Right ventricle myocardium inferior (tissue), 1 donor: ENCODE data around the gene TMBIM1. TPM values are rescaled to one million over a fixed set of nuclear protein-coding genes. Genes with fewer than 3 reads are reported as not detected.
A peak's percentile ranks its signal among the peaks of the same experiment; 100 is the strongest.

ENCODE experiments used
- ATAC-seq: fragments of 200-7000 bp; cut with Tn5 transposase; one replicate; pipeline ENCODE4 v1.9.1; 2020; ENCODE audit warnings: mild to moderate bottlenecking, moderate library complexity
- DNase-seq: peaks from one replicate; pipeline ENCODE4 v3.0.0; 2021; ENCODE audit errors: missing footprints
- intact Hi-C: fragments of 100-400 bp; cut with DNase I; formaldehyde crosslinking; loops from one replicate; pipeline ENCODE4 v1.11.0; 2022
- long read RNA-seq: library from polyadenylated mRNA; unstranded; transcript quantifications from one replicate; pipeline ENCODE4 v2.0.0, GENCODE V29; 2021
- total RNA-seq: library from RNA; stranded (reverse); fragmentation: NEBNext Ultra II Directional; extraction: Animal tissue kit (Norgen Biotek cat#: 25700); gene quantifications from one replicate; pipeline ENCODE4 v1.2.1, GENCODE V29; 2021
- donor health status: DM: no; HTN: yes; CAD: no; lungs with severe emphysema.

TMBIM1 gene, protein sequence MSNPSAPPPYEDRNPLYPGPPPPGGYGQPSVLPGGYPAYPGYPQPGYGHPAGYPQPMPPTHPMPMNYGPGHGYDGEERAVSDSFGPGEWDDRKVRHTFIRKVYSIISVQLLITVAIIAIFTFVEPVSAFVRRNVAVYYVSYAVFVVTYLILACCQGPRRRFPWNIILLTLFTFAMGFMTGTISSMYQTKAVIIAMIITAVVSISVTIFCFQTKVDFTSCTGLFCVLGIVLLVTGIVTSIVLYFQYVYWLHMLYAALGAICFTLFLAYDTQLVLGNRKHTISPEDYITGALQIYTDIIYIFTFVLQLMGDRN
- total RNA-seq: 138 TPM
- long read RNA-seq, transcript TMBIM1-219 (10 exons, 2,874 nt): minor isoform, 5 of 120 reads
- long read RNA-seq, transcript TMBIM1-201 (12 exons, 2,371 nt): major isoform, 65 of 120 reads
- long read RNA-seq, partial matches to known transcripts: 23 of 120 reads
- long read RNA-seq, other reads (novel, unspliced or antisense): 23 of 120 reads

DNA sequence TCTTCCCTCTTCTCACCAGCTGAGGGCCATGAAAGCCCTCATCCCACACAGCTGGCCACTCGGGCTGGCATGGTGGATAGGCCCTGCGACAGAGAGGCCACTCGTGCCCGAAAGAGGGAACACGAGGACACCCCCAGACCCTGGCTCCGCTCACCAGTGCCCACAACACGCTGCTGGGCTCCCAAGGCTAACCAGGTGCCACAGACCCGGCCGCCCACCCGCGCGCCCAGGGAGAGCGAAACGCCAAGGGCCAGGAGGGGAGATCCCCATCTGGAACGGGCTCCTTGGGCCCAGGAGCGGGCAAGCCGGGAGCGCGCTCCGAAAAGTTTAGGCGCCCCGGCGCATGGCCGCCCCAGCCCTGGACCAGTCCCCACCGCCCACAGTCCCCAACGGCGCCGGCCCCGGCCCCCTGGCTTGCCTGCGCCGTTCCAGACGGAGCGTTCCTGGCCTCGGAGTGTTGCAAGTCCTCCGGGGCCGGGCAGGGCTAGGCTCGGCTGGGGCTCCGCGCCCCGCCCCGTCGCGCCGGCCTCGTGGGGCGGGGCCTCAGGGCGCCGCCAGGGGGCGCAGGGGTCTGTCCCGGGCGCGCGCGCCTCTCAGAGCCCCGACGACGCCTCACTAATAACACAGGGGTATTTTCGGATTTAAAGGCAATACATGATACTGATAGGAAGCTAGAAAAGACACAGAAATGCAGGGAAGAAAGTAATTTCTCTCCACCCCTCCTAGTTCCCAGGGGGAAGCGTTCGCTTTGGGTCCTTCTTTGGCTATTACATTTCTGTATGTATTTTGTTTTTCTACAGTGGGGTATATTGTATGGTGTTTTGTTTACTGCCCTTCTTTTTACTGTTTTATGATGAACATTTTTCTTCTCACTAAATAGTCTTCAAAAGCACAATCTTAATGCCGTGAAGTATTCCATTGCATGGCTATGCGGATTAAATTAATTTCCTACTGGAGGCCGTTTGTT is at the start of gene TMBIM1:
Gene TMBIM1 (minus strand): TSS at position 456 of the 967 bp plus-strand sequence. CDS start 10,362 bp downstream, outside the sequence.
- intact Hi-C loops: loop anchor here (1.0 to 5.0 kb wide), 3 partner anchors 22 to 175 kb away; partner anchors contain the start of genes AAMP and PNKD
- peak; percentile 94 for ATAC-seq
- DNase-seq: peak; percentile 95

DNA sequence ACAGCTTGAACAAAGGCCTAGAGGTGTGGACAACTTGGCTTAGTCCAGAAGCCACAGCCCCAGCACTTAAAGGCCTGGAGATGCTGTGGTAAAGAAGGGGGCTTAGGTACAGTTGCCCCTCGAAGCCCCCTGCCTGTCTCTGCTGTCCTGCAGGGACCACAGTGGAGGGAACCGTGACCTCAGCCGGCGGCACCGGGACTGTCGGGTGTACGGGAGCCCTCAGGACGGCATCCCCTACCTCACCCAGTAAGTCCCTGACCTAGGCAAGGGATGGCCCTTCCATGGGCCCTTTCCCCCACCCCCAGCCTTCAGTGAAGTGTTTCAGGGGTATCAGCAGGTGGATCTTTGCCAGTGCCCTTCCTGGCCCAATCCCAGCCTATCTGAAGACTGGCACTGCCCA is 49.1 kb upstream of the TMBIM1 start:
- DNase-seq (no peak), ATAC-seq (no peak)
- intact Hi-C loops: no loop called here

DNA sequence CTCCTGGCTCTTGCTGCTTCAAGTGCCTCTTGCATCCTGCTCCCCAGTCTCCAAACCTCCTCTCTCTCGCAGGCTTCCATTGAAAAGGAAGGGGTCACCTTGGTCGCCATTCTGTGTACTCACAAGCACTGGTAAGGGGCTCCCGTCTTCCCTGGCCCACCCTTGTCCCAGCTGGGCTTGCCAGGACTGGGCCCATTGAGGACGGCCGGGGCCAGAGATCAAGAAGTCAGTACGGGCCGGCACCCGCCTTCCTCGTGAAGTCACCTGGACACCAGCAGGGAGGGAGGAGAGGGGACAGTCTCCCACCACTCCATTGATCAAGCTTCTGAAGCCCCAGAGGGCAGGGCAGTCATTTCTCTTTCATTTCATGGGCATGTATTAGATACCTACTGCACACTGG is 48.4 kb upstream of the TMBIM1 start:
- no peak for ATAC-seq

DNA sequence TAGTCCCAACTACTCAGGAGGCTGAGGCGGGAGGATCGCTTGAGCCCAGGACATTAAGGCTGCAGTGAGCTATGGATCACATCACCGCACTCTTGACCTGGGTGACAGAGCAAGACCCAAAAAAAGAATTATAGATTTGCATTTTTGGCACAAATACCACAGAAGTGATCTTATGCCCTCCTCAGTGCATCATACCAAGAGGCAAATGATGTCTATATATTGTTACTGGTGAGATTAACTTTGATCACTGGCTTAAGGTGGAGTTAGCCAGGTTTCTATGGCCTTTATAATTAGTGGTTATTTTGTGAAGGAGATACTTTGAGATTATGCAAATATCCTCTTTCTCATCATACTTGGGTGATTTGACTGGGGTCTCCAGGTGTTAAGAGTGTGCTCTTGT is 42.2 kb upstream of the TMBIM1 start:
- ATAC-seq (no peak), DNase-seq (no peak)
- intact Hi-C loops: no loop called here

More for the DNA sequence above, 48.4 kb upstream of the TMBIM1 start:
- intact Hi-C loops: no loop called here
- DNase-seq: no peak

DNA sequence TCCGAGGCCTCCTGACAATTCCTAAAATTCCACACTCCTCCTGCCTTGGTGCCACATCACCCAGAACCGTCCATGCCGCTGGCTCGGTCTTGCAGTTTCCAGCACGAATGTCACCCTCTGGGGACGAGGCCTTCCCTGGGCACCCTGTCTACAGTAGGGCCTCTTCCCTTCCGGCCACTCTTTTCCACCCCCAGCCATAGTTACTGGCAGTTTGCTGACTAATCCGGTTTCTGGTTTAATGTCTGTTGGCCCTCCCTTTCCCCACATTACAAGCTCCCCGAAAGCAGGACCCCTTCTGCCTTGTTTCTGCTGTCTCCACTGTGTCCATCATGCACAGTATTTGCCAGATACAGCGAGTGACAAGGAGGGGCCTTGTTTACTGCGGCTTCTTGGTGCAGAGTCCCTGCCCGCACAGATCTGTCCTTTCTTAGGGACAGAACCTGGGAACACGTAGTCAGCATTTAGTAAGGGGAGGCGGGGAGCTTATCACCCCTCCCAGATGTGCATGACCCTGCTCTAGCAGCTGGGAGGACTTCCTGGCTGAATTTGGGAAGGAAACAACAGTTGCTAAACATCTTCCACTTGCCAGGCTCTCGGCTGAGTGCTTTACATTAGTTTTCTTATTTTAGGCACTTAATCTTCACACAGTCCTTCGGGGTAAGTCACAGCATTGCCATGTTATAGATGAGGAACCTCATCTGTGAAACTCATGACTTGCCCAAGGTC is 40.8 kb upstream of the TMBIM1 start:
- intact Hi-C loops: no loop called here
- ATAC-seq (peak; percentile 79), DNase-seq (no peak)

DNA sequence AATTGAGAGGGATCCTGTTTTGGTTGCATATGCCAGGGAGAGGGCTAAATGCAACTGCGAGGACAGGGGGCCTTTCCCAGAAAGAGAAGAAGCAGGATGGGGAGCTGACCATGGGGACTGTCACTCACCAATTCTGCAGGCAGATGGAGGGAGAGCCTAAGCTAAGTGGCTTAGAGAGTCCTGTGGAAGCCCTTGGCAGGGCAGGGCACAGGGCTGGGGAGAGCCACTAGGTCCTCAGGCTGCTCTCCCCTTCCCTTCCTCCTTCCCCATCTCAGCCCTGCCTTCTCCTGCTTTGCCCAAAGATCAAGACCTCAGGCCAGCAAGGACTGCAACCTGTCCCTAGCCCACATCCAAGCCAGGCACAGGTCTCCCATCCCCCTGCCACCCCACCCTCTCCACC is 40.0 kb upstream of the TMBIM1 start:
- intact Hi-C loops: no loop called here
- DNase-seq (no peak), ATAC-seq (no peak)

DNA sequence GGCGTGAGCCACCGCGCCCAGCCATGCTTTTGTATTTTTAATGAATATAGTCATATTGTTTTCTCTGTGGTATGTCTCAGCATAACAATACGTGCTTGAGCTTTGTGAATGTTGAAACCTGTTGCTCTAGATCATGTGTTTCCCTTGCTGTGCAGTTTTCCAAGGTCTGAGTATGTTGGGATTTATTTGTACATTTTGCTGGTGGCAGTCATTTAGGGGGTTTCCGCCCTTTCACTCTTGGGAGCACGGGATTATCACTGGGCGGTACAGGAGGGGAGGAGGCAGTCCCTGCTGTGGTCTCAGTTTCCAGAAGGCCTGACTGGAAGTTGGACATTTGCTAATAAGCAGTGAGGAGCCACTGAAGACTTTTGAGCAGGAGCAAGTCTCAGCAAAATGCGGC is 39.4 kb upstream of the TMBIM1 start:
- intact Hi-C loops: no loop called here
- DNase-seq (no peak), ATAC-seq (no peak)

DNA sequence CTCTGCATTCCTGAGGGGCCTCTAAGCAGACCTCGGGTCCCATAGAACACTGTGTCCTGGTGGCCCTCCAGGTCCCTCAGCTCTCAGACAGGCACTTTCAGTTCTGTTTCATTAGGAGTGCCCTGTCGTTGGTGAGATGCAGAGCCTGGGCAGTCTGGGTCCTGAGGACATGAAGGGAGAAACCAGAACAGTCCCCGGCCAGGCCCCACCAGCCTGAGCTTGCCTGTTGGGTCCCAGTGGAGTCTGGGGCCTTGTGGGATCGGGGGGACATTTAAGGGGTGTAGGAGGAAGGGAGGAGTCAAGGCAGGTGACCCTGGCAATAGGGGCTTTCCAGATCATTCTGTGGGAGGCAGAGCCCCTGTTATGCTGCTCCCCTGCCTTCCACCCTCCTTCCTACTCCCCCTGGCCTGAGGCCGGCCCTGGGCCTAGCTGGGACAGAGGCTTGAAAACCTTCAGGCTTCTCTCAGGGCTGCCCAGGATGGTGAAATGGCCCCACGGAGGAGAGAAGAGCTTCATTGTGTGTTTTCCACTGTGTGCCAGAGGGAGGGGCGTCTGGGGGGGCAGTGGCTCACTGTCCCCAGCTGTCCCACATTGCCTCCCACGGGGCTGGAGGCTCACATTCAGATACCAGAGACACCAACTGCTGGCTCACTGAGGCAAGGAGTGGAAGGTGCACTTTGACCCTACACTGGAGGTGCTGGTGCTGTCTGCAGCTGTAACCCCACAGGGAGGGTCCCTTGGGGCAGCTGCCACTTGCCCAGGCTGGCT is 37.7 kb upstream of the TMBIM1 start:
- no peak for ATAC-seq
- DNase-seq: no peak
- intact Hi-C loops: no loop called here

DNA sequence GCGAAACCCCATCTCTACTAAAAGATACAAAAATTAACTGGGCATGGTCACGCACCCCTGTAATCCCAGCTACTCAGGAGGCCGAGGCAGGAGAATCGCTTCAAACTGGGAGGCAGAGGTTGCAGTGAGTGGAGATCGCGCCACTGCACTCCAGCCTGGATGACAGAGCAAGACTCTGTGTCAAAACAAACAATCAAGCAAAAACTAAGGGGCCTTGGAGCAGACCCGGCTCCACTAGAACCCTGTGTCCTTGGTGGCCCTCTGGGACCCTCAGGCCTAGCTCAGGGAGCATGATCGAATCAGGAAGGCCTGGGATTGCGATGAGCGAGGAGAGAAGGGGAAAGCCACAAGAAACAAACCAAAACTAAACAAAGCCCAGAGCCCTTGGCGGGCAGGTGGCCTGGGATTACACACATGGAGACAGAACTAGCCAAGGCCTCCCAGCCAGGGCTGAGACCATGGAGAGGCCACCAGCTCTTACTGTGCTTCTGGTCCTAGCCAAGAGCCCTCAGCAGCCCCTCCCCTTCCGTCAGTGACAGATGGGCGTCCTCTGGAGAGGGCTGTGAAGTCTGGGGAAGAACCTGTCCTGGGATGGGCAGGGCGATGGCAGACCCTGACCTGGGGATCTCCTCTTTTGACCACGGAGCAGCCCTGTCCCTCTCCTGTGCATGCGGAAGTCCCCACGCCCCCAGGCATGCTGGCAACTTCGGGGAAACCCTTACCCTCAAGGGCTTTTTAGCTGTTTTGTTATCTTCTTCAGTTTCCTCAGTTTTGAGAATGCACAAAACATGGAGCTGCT is 36.9 kb upstream of the TMBIM1 start:
- ATAC-seq: no peak
- DNase-seq: no peak
- intact Hi-C loops: no loop called here

DNA sequence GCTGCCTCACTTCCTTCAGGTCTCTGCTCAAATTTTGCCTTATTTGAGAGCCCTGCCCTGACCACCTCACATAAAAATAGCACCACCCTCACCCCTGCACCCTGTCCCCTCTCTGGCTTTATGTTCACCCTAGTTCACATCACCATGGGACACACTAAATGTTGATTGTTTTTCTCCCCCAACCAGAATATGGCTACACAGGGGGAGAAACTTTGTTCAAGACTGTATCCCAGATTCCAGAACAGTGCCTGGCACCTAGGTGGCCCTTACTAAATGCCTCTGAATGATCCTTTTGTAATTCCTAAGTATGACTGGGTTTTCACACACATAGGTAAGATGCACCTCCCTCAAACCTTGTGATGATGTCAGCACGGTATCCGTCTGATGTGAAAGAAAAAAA is 36.0 kb upstream of the TMBIM1 start:
- intact Hi-C loops: no loop called here
- ATAC-seq: no peak

DNA sequence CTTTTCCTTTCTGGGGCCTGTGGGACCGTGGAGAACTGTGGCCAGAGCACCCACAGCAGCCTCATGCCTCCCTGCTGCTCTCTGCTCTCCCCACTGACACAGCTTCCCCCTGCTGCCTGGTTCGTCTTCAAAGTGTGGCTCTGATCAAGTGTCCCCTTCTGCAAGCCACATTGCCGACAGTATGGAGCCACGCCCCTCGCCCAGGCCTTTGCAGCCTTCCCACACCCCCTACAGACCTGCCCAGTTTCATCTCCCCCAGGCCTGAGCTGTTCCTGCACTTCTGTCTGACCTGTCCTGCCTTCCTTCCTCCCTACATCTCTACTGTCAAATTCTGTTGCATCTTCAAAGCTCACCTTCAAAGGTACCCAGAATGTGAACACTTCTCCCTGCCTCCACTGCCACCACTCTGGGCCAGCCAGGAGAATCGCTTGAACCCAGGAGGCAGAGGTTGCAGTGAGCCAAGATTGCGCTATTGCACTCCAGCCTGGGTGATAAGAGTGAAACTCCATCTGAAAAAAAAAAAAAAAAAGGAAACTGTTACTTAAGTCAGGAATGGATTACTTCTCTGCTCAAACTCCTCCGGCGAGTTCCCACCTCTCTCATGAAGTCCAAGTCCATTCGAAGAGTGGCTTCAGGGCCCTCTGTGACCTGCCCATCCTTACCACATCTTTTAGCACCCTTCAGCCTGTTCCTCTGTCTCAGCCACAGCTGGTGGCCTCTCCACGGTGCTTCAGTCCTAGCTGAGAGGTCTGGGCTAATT is 35.3 kb upstream of the TMBIM1 start:
- no peak for DNase-seq
- intact Hi-C loops: no loop called here
- ATAC-seq: no peak

More for the DNA sequence above, 36.0 kb upstream of the TMBIM1 start:
- DNase-seq: no peak

DNA sequence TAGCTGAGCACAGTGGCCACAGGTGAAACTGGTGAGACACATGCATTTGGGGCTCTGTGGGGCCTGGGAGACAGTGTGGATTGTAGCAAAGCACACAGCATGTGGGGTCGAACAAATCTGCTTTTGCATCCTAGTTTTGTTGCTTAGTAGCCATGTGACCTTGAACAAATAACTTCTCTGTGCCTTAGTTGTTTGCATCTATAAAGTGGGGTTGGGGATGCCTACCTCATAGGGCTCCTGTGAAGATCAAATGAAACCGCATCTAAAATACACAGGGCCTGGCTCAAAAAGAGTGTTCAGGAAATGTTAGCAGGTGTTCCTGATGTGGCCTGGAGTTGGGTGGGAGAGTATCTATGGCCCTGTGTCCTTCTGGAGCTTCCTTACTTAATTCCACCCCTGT is 34.0 kb upstream of the TMBIM1 start:
- no peak for DNase-seq
- intact Hi-C loops: no loop called here
- ATAC-seq: no peak

DNA sequence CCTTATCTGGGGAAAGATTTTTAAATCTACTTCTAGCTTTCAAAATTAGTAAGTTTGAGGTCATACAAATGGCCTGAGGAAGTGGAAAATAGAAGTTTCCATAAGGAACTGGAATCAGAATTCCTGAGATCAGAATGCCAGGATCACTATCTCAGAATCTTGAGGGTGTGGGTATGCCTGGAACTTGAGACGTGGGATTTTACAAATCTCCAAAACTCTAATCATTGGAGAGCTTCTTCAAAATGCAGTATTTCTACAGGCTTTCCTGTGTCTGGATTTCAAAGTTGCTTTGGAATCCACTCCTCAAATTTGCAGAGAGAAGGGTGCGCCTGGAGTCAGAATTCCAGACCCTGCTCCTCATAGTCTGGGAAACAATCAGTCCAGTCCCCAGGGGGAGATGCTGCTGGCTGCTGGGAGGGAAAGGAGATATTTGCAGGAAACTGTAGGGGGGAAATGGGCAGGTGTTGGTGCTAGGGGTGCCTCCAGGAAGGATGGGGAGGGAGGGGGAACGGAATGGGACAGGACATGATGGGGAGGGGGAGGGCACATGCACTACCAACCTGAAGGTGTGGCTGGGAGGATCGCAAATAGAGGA is 33.4 kb upstream of the TMBIM1 start:
- intact Hi-C loops: no loop called here
- ATAC-seq: no peak
- no peak for DNase-seq

DNA sequence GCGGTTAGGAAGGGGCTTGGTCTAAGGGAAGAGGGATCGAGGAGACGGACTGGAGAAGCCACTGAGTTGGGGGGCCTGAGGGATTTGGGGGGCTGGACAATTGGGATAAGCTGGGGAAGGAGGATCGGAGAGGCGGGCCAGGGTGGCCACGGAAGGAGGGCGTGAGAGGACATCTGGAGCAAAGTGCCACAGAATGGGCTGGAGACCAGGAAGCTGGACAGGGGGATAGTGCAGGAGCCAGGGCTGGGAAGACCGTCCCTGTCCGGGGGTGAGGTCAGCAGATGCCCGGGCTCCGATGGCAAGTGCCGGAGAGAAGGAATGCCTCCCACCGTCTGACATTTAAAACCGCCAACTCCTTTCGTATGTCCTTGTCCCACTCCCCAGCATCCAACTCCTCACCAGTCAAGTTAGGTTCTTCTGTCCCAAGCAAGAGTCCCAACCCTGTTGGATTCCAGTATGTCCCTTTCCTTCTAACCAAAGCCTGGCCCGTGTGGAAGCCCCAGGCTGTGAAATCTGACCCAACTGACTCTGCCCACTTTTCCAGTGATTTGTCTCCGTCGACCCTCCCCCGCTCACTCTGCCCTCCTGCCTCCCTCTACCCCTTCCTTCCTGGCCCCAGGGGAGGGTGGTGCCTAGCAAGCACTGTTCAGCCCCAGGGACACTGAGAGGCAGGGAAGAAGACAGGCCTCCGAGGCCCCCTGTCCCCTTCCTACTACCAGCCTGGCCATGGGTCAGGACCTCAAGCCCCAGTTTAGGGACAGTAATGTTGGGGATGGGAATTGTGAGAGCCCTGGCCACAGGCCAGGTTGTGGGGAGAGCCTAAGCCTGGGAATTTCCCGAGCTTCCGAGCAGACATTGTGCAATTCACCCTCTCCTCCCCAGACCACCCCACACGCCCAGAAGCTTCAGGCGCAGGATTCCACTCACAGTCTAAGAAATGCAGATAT is 31.5 kb upstream of the TMBIM1 start:
- intact Hi-C loops: loop anchor here (5.0 kb wide), 1 partner anchor 44 kb away; no protein-coding TSS in a partner anchor
- DNase-seq: no peak
- peak; percentile 20 for ATAC-seq
